GM13976 (cell line): ENCODE measurements around the gene BMP7.

Source experiments
- DNase-seq: peaks from one replicate; pipeline ENCODE4 v3.0.0; 2012; ENCODE audit warnings: low spot score
- in situ Hi-C: fragments of 300-500 bp; cut with MboI; formaldehyde crosslinking; loops from one replicate; pipeline ENCODE4 v1.12.0; 2022; ENCODE audit warnings: low sequenced_read_pairs, mixed read lengths, inconsistent platforms; ENCODE audit not compliant: unreplicated experiment
- TF ChIP-seq, protein P1 (sequence below): IDR thresholded peaks from 2 replicates; pipeline ENCODE4 v1.5.1; 2012; ENCODE audit warnings: borderline replicate concordance, mild to moderate bottlenecking; ENCODE audit not compliant: insufficient read depth; ENCODE audit errors: extremely low read depth, missing control alignments, control extremely low read depth

BMP7 gene

DNA sequence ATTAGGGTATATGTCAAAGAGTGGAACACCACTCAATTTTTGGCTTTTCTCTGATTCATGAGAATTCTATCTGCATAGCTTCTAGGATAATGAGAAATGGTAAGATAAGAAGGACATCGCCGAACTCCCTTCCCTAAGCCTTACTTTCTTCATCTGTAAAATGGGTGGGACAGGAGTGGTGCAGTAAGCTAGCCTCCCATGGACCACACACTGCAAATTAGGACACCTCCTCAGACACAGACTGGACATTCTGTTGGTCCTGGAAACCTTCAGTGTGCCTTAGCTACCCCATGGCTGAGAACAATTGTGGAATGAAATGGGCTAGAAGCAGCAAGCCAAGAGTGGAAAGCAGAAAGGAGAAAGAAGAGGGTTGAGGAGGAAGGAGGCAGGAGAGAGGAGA, 89.6 kb downstream of the BMP7 start:
- TF ChIP-seq, protein P1, sequence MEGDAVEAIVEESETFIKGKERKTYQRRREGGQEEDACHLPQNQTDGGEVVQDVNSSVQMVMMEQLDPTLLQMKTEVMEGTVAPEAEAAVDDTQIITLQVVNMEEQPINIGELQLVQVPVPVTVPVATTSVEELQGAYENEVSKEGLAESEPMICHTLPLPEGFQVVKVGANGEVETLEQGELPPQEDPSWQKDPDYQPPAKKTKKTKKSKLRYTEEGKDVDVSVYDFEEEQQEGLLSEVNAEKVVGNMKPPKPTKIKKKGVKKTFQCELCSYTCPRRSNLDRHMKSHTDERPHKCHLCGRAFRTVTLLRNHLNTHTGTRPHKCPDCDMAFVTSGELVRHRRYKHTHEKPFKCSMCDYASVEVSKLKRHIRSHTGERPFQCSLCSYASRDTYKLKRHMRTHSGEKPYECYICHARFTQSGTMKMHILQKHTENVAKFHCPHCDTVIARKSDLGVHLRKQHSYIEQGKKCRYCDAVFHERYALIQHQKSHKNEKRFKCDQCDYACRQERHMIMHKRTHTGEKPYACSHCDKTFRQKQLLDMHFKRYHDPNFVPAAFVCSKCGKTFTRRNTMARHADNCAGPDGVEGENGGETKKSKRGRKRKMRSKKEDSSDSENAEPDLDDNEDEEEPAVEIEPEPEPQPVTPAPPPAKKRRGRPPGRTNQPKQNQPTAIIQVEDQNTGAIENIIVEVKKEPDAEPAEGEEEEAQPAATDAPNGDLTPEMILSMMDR = no peak
- in situ Hi-C loops = no loop called here
- DNase-seq = no peak

DNA sequence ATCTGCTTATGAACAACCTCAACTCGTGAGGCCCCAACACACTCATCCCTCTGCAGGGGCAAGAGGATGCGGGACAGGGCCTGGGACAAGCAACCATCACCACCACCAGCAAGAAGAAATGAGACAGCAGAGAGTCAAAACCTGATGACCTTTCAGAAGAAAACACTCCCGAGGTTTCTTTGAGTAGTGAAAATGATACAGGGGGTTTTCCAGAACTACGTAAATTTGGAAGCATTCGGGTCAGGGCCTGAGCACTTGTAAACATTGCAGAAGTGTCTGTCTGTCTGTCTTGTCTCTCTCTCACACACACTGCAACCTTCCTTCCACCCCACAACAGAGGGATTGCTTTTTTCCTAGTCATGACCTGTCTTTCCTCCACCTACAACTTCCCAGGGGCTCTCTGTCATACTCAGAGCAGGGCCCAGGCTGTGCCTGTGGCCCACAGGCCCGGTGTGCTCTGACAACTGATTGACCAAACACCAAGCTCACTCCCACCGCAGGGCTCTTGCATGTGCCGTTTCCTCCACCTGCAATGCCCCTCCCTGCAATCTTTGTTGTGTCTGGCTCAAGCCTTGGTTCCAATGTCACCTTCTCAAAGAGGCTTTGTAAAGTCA, 90.9 kb downstream of the BMP7 start:
- in situ Hi-C loops = no loop called here
- TF ChIP-seq, protein P1 = no peak
- no peak for DNase-seq

DNA sequence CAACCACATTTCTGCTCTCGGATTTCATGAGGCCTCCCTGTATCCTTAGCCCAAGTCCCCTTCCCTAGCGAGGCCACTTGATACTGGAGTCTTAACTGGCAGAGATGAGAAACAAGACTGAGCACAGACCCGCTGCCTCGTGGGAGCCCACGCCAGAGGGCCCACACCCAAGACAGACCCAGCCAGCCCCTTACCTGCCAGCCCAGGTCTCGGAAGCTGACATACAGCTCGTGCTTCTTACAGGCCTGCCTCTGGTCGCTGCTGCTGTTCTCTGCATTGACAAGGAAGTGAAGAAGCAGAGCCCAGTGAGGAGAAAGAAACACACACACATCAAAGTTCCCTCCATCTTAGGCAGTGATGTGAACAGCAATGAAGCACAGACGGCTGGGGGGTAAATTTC, 91.7 kb downstream of the BMP7 start:
- TF ChIP-seq, protein P1 = no peak
- DNase-seq = no peak
- in situ Hi-C loops = no loop called here

DNA sequence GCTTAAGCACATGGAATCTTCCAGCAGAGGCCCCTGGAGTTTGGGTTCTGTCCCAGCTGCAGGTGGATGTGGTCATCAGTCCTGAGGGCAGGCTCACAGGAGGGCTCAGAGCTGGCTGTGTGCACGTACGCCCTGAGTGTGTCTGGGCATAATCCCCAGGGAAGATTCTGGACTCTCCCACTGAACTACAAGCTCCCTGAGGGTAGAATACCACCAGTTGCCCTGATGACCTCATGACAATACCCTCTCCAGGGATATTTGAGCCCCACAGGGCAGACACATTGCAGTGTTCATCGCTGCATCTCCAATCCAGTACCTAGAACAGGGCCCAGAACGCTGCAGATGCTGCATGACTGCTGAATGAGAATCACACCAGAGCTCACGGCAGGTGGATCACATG, 92.5 kb downstream of the BMP7 start:
- DNase-seq = no peak
- TF ChIP-seq, protein P1 = no peak
- in situ Hi-C loops = no loop called here

DNA sequence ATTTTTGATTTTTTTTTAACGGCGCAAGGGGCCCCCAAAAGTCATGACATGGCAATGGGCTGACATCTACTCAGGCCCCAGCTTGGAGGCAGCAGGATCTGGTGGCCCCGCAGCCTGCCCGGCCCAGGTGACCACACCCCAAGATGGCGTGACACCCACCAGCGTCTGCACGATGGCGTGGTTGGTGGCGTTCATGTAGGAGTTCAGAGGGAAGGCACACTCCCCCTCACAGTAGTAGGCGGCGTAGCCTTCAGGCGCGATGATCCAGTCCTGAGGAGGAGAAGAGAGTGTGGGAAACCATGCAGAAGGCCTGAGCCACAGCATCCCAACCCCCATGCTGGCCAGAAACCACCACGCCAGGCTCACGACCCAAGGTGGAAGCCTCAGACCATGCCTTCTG, 93.4 kb downstream of the BMP7 start:
- no peak for DNase-seq
- TF ChIP-seq, protein P1 = no peak
- in situ Hi-C loops = no loop called here

DNA sequence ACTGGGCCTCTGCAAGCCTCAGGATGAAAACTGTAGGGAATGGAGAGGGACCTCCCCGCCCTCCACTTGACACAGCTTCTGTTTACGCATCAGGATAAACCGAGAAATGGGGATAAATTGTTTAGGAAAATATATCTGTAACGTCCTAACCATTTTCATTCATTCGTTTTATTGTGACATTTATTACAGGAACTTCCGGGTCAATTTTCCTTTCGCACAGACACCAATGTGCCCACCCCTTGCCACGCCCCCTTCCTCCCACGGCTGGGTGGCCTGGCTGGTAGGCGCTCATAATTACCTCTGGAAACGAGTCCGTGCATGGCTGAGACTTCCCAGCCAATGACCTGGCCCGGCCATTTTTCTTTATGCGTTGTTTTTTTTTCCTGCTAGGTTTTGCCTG, 96.1 kb downstream of the BMP7 start:
- no peak for DNase-seq
- TF ChIP-seq, protein P1 = no peak
- in situ Hi-C loops = no loop called here
